CD4-positive, alpha-beta T cell (primary cell): Measurements from ENCODE around the gene ZFTA. TPM values are rescaled to one million over a fixed set of nuclear protein-coding genes. Genes with fewer than 3 reads are reported as not detected.

ENCODE experiments used
- ATAC-seq: fragments of 200-7000 bp; cut with Tn5 transposase; one replicate; pipeline ENCODE4 v1.10.0; 2022; ENCODE audit warnings: mild to moderate bottlenecking; ENCODE audit not compliant: poor library complexity
- CTCF ChIA-PET: fragments of 350-600 bp; sonication (Branson Sonifier 250); formaldehyde crosslinking; loops from one replicate; lab custom pipeline; 2021; ENCODE audit warnings: antibody characterized with exemption, inconsistent platforms; lab: Charles Lee
- POLR2A ChIA-PET: fragments of 350-600 bp; sonication (Branson Sonifier 250); formaldehyde crosslinking; loops from one replicate; lab custom pipeline; 2021; ENCODE audit warnings: antibody characterized with exemption, inconsistent platforms; lab: Charles Lee
- DNase-seq, 14 experiments: peaks; one replicate each; pipeline ENCODE4 v3.0.0-alpha.2; 2013 to 2020; ENCODE audit warnings: mixed read lengths in 2 of 14
- H3K27ac ChIP-seq, 2 donors: one replicate each; pipeline versions ENCODE4 v1.5.1 to v1.7.0; 2013; ENCODE audit warnings: low read length in 2 of 2, low read depth in 1 of 2, mild to moderate bottlenecking in 1 of 2
- H3K27me3 ChIP-seq, 2 experiments: 1 replicate in 1 of 2; 2 replicates in 1 of 2; pipeline versions ENCODE4 v1.6.1 to v1.7.0; 2013; ENCODE audit warnings: low read length in 2 of 2, control low read depth in 1 of 2, mild to moderate bottlenecking in 1 of 2, moderate library complexity in 1 of 2; ENCODE audit not compliant: insufficient read depth in 2 of 2, control insufficient read depth in 1 of 2
- H3K36me3 ChIP-seq: one replicate; pipeline ENCODE4 v1.6.1; 2013; ENCODE audit warnings: low read length, control low read depth; ENCODE audit not compliant: insufficient read depth
- H3K4me1 ChIP-seq: one replicate; pipeline ENCODE4 v1.6.1; 2013; ENCODE audit warnings: low read length, control low read depth; ENCODE audit not compliant: insufficient read depth
- H3K4me3 ChIP-seq: one replicate; pipeline ENCODE4 v1.5.1; 2013; ENCODE audit warnings: mild to moderate bottlenecking, low read length, moderate library complexity
- H3K9me3 ChIP-seq, 2 experiments: 1 replicate in 1 of 2; 2 replicates in 1 of 2; pipeline versions ENCODE4 v1.6.1 to v1.7.0; 2013; ENCODE audit warnings: low read length in 2 of 2, mild to moderate bottlenecking in 2 of 2, control low read depth in 1 of 2, moderate library complexity in 1 of 2; ENCODE audit not compliant: control insufficient read depth in 1 of 2, insufficient read depth in 1 of 2
- H3K27ac Mint-ChIP-seq: one replicate; pipeline ENCODE4 v1.8.0; 2020; ENCODE audit warnings: mixed read lengths
- H3K27me3 Mint-ChIP-seq: one replicate; pipeline ENCODE4 v1.8.0; 2021; ENCODE audit warnings: mixed read lengths
- H3K36me3 Mint-ChIP-seq: one replicate; pipeline ENCODE4 v1.8.0; 2021; ENCODE audit warnings: low read depth, mixed read lengths
- H3K4me1 Mint-ChIP-seq: one replicate; pipeline ENCODE4 v1.8.0; 2021; ENCODE audit warnings: low read depth, mixed read lengths
- H3K4me3 Mint-ChIP-seq: one replicate; pipeline ENCODE4 v1.8.0; 2020; ENCODE audit warnings: mild to moderate bottlenecking, mixed read lengths
- H3K9me3 Mint-ChIP-seq: one replicate; pipeline ENCODE4 v1.8.0; 2020; ENCODE audit warnings: mixed read lengths
- intact Hi-C, 2 experiments: fragments of 100-400 bp; cut with DNase I in 1 of 2; cut with micrococcal nuclease in 1 of 2; formaldehyde crosslinking; loops; one replicate each; pipeline versions ENCODE4 v1.15.1 to v1.9.0; 2023 to 2025; cut with DNase I, micrococcal nuclease
- total RNA-seq, 174 experiments: library from RNA in 2 of 174; stranded (reverse) in 2 of 174; gene quantifications; one replicate each; pipeline ENCODE4 v1.2.3 and lab custom pipeline; 2021 to 2026
- TF ChIP-seq, protein P1 (sequence below): fragments of 200-600 bp; IDR thresholded peaks from one replicate; pipeline ENCODE4 v1.8.0; 2022; ENCODE audit warnings: antibody characterized with exemption, mild to moderate bottlenecking

The ZFTA gene
- total RNA-seq, 2 experiments from 2014 or later = 0.95 to 1.0 TPM

DNA sequence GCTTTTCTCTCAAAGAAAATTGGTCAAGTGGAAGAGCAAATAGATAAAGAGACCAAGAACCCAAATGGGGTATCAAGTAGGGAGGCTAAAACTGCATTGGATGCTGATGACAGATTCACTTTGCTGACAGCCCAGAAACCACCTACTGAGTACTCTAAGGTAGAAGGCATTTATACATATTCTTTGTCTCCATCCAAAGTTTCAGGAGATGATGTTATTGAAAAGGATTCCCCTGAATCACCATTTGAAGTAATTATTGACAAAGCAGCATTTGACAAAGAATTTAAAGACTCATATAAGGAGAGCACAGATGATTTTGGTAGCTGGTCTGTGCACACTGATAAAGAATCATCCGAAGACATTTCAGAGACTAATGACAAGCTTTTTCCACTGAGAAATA is 49.6 kb downstream of the ZFTA start:
- no peaks in the 10 kb centered on the region for H3K4me1 Mint-ChIP-seq
- ChIA-PET POLR2A (no interaction called here), CTCF (interaction anchor here (1.5 kb wide), 1 partner anchor 75 kb away, joined by 3 read pairs; no protein-coding TSS in a partner anchor)
- intact Hi-C loops = no loop called here
- Histone ChIP-seq H3K27me3 (no peaks in the 10 kb centered on the region), H3K36me3 (no peaks in the 10 kb centered on the region), H3K4me1 (no peaks in the 10 kb centered on the region), H3K27ac (no peak overlapping the region), H3K4me3 (no peak overlapping the region), H3K9me3 (no peaks in the 10 kb centered on the region)
- H3K27me3 Mint-ChIP-seq = no peaks in the 10 kb centered on the region
- DNase-seq (no peak), ATAC-seq (no peak)
- H3K36me3 Mint-ChIP-seq = no peaks in the 10 kb centered on the region
- no peak overlapping the region for H3K27ac Mint-ChIP-seq
- TF ChIP-seq, protein P1, sequence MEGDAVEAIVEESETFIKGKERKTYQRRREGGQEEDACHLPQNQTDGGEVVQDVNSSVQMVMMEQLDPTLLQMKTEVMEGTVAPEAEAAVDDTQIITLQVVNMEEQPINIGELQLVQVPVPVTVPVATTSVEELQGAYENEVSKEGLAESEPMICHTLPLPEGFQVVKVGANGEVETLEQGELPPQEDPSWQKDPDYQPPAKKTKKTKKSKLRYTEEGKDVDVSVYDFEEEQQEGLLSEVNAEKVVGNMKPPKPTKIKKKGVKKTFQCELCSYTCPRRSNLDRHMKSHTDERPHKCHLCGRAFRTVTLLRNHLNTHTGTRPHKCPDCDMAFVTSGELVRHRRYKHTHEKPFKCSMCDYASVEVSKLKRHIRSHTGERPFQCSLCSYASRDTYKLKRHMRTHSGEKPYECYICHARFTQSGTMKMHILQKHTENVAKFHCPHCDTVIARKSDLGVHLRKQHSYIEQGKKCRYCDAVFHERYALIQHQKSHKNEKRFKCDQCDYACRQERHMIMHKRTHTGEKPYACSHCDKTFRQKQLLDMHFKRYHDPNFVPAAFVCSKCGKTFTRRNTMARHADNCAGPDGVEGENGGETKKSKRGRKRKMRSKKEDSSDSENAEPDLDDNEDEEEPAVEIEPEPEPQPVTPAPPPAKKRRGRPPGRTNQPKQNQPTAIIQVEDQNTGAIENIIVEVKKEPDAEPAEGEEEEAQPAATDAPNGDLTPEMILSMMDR = no peak
- no peaks in the 10 kb centered on the region for H3K9me3 Mint-ChIP-seq
- no peak overlapping the region for H3K4me3 Mint-ChIP-seq

Other genes with a start within 250 kb of the ZFTA start
- gene PLAAT4, start 232.0 kb downstream of the ZFTA start, total RNA-seq = 10 to 100 TPM; 80.4 to 82.4 TPM
- under 1 TPM; 0.34 to 0.49 TPM for gene PLAAT2, start 205.4 kb downstream of the ZFTA start, total RNA-seq
- 1 to 10 TPM; 2.4 to 3.6 TPM for gene PLAAT3, start 154.3 kb downstream of the ZFTA start, total RNA-seq
- gene ATL3, start 97.4 kb downstream of the ZFTA start, total RNA-seq = 10 to 100 TPM; 14.5 to 16.5 TPM
- 10 to 100 TPM; 16.4 to 17.6 TPM for gene RTN3, start 87.3 kb downstream of the ZFTA start, total RNA-seq
- 1 to 10 TPM; 4.0 to 4.8 TPM for gene SPINDOC, start 44.7 kb upstream of the ZFTA start, total RNA-seq
- 10 to 100 TPM; 18.4 to 21.0 TPM for gene MARK2, start 70.3 kb upstream of the ZFTA start, total RNA-seq
- gene RCOR2, start 148.4 kb upstream of the ZFTA start, total RNA-seq = not detected
- gene NAA40, start 170.2 kb upstream of the ZFTA start, total RNA-seq = 10 to 100 TPM; 11.8 to 14.0 TPM
- gene COX8A, start 205.8 kb upstream of the ZFTA start, total RNA-seq = 100 to 1,000 TPM in 1 of 2 experiments, 10 to 100 TPM in 1; 89.1 to 105 TPM
- 10 to 100 TPM; 57.5 to 60.0 TPM for gene OTUB1, start 217.7 kb upstream of the ZFTA start, total RNA-seq